HG03354 (cell line): ENCODE data around the gene ZBTB20.

Source experiments
- ATAC-seq: cut with Tn5 transposase; IDR thresholded peaks from one replicate; pipeline ENCODE4 v1.9.1; 2021; ENCODE audit warnings: mild to moderate bottlenecking; ENCODE audit not compliant: unreplicated experiment, poor library complexity, severe bottlenecking

The ZBTB20 gene

GRCh38 chr3:114384558-114384903, 762.6 kb downstream of the ZBTB20 start:
- no peak for ATAC-seq

GRCh38 chr3:114383875-114384557, 763.1 kb downstream of the ZBTB20 start:
- ATAC-seq: peak; percentile 92

DNA sequence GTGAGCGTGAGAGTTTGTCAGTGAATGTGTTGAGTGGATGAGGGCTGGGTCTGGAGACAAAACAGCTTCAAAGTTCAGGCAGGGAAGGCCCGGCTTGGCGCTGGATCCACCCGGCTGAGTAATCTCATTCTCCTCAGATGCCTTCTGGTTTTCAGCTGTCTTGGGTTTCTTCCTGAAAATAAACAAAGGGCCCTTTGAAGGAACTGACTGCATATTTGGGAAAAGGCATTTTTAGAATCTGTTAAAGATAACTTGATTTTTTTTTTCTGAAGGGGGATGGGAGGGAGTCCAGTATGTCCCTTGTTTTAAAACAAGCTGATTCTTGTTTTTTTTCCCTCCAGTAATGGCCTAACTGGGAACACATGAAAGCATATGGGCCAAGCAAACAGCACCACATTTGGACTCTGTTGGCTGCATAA, 766.8 kb downstream of the ZBTB20 start:
- no peak for ATAC-seq

- no peak for ATAC-seq
These were observed 767.8 kb downstream of the ZBTB20 start for GRCh38 chr3:114379266-114379665.

- ATAC-seq: peak; percentile 47
These were observed 768.3 kb downstream of the ZBTB20 start for GRCh38 chr3:114378760-114379159.

GRCh38 chr3:114377426-114377825, 769.7 kb downstream of the ZBTB20 start:
- ATAC-seq: no peak

DNA sequence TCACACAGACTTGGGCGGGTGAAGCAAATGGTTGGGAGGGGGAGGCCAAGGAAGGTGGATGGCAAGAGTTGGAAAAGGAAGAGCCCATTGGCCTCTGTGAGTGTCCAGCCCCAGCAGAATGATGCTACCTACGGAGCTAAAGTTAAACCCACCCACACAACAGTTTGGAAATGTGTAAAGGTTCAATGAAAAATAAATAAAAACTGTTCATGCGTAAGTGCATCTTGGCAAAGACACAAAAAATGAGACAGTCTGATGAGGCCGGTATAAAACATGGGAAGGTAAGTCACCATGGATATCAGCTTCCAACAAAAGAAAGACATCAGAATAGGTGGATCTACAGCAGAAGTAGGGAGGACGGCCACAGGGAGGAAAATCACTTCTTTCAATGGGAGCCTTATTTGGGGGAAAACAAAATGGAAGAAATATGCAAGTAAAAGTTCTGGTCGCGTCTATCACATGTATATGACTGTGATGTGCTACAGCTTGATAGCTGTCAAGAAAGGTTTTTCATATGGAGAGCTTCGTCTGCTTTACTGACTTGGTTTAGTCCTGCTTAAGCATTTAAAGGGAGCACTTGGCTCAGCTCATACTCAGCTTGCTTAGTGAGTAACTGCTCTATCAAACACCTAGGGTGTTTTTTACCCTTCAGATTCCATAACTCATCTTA, 770.4 kb downstream of the ZBTB20 start:
- no peak for ATAC-seq

DNA sequence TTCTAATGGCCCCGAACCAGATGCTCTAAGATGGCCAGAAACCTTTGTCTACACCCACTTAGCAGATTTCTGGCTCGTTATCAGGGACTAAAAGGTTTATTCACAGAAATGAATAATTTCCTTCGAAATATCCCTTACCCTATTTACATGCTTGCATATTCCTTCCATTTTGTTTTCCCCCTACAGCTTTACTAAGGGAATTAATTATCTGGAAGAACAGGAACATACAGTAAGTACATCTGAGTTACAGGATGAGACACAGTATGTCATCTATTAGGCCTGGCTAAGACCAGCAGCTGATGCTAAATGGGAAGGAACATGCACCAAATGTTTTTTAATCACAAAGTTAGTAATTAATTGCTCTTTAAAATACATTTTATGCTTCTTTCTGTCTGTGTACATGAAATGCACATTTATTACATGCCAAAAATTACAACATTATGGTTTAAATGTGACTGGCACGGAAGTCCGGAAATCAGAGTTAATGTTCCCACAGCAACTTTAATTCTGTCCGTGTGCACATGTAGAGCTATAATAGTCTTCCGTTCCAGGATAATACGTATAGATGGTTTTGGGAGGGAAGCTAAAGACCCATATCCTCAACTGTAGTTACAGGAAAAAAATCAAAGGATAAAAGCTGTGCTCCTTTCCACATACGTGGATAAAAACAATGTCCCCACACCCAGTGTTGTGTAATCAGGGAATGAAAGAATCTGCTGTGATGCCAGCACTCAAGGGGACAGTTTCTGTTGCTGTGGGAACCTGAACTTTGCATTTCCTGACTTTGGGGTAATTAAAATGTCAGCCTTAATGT, 771.3 kb downstream of the ZBTB20 start:
- ATAC-seq: no peak

GRCh38 chr3:114374433-114374990, 772.6 kb downstream of the ZBTB20 start:
- ATAC-seq: no peak

GRCh38 chr3:114370537-114371174, 776.4 kb downstream of the ZBTB20 start:
- ATAC-seq: no peak

- ATAC-seq: no peak
These were observed 781.2 kb downstream of the ZBTB20 start for GRCh38 chr3:114365909-114366308.

GRCh38 chr3:114364806-114365654, 782.1 kb downstream of the ZBTB20 start:
- ATAC-seq: no peak

GRCh38 chr3:114363554-114364202, 783.4 kb downstream of the ZBTB20 start:
- no peak for ATAC-seq

DNA sequence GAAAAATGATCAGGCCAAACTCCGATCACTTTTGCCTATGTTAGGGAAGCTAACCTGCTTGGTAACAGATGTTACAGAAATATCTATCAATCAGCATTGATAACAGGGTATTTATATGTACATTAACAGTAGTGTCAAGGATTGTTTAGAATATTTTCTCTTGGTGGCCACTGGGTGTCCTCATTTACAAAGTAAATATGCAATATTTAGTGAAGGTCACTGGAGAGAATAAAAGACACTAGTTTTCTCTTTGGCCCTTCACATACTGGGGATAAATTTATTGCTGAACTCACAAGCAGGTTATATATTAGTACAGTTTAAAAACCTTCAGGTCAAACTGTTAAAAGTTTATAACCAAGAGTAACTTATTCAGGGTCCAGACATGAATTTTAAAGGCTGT, 784.3 kb downstream of the ZBTB20 start:
- no peak for ATAC-seq

- ATAC-seq: no peak
These were observed 785.7 kb downstream of the ZBTB20 start for GRCh38 chr3:114361391-114361790.

DNA sequence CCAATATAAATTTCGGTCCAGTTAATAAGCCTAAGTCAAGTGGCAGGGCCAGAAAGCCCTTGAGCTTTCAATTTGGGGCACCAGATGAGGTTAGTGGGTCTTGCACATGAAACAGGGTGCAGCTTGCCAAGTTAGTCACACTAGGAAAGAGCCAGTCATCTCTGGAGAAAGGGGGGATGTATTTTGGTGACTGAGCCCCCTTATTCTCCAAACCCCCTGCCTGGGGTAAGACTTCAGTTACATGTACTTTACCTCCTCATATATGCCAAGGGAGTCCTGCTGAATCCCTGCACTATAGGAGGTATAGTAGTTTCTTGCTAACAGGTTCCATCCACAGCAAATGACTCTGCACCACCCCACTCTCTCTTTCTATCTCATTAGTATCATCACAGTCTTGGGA, 790.6 kb downstream of the ZBTB20 start:
- no peak for ATAC-seq

DNA sequence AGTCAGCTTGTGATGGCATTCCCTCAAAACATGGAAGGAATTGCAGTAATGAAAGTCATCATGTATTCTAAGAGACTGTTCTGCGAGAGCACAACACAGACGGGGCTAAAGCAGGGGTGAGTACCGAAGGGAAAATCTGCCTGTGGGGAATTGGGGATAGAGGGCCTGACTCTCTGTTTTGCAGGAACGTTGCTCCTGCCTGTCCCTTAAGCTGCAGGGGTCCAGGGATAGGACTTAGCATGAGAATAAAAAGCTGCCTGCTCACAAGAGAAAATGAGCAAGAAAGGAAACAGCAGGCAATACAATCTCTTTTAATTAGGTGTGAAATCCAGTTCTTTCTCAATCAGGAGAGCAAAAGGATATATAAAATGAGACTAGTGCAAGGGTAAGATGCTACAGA, 791.0 kb downstream of the ZBTB20 start:
- no peak for ATAC-seq

GRCh38 chr3:114355653-114356052, 791.4 kb downstream of the ZBTB20 start:
- no peak for ATAC-seq

- ATAC-seq: no peak
These were observed 795.3 kb downstream of the ZBTB20 start for GRCh38 chr3:114351822-114352145.
